ENCODE results near the gene FRG2.
"Not testable (repeated sequence)": the region's sequence is repeated elsewhere in the genome, so short reads cannot be mapped to it uniquely, and the experiment has no call there.

GRCh38 chr4:189989941-189990340 lies 37.1 kb downstream of the FRG2 start:
- not testable (repeated sequence) for TF ChIP-seq CTCF, EP300 (IDR thresholded peaks at IDR 0.05)

All from tibial nerve (tissue), 4 donors.